Left lung (tissue), 10 donors: ENCODE data around the gene COX17. TPM values are rescaled to one million over a fixed set of nuclear protein-coding genes. Genes with fewer than 3 reads are reported as not detected.

Experiments used
- ATAC-seq: fragments of 200-7000 bp; cut with Tn5 transposase; one replicate; pipeline ENCODE4 v1.9.1; 2020; ENCODE audit warnings: moderate library complexity
- DNase-seq, 4 donors: peaks; one replicate each; pipeline ENCODE4 v3.0.0-alpha.2; 2013 to 2020
- H3K27ac ChIP-seq, 2 donors: fragments of 200-600 bp; sonication (generic) in 1 of 2; one replicate each; pipeline versions ENCODE4 v1.5.0 to v1.8.0; 2020 to 2021
- H3K27me3 ChIP-seq, 2 donors: fragments of 200-600 bp; sonication (generic) in 1 of 2; one replicate each; pipeline versions ENCODE4 v1.5.0 to v1.8.0; 2020 to 2021
- H3K36me3 ChIP-seq, 2 donors: fragments of 200-600 bp; sonication (generic) in 1 of 2; one replicate each; pipeline versions ENCODE4 v1.5.0 to v1.8.0; 2020 to 2021
- H3K4me1 ChIP-seq, 2 donors: fragments of 200-600 bp; one replicate each; pipeline ENCODE4 v1.8.0; 2021
- H3K4me3 ChIP-seq, 2 donors: fragments of 200-600 bp; sonication (generic) in 1 of 2; one replicate each; pipeline versions ENCODE4 v1.5.0 to v1.8.0; 2020 to 2021; ENCODE audit warnings: mild to moderate bottlenecking in 1 of 2
- H3K9me3 ChIP-seq, 2 donors: fragments of 200-600 bp; sonication (generic) in 1 of 2; one replicate each; pipeline versions ENCODE4 v1.5.0 to v1.8.0; 2020 to 2021
- CTCF ChIP-seq, 2 donors: fragments of 200-600 bp; sonication (generic) in 1 of 2; IDR thresholded peaks; one replicate each; pipeline versions ENCODE4 v1.5.0 to v1.8.0; 2021; ENCODE audit warnings: antibody characterized with exemption in 2 of 2
- intact Hi-C, 2 donors: fragments of 100-400 bp; cut with DNase I; formaldehyde crosslinking; loops; one replicate each; pipeline versions ENCODE4 v1.11.2 to v1.14.2; 2022
- polyA plus RNA-seq, 6 donors: library from polyadenylated mRNA; unstranded; fragments of 120-200 nt; gene quantifications; one replicate each; pipeline ENCODE4 v1.2.1, GENCODE V29; 2013; ENCODE audit not compliant: insufficient read length in 6 of 6
- total RNA-seq, 2 donors: library from RNA; stranded (reverse); fragmentation: NEBNext Ultra II Directional; extraction: Animal tissue kit (Norgen Biotek cat#: 25700); gene quantifications; one replicate each; pipeline ENCODE4 v1.2.1, GENCODE V29; 2021
- donor health status: DM: no; HTN: yes; CAD: no.
- donor health status: DM: no; HTN: no; CAD: no.

Gene COX17
- total and polyA plus RNA-seq, 8 donors: 23.6 to 49.6 (median 29.6) TPM

GRCh38 chr3:119662604-119663373 lies 14.4 kb downstream of the COX17 start:
- Histone ChIP-seq H3K27me3 (no peaks in the 10 kb centered on the region), H3K27ac (no peak overlapping the region), H3K4me3 (no peak overlapping the region), H3K4me1 (peaks cover 4 to 16% of the 10 kb centered on the region in 2 donors), H3K36me3 (peaks cover 0 to 10% of the 10 kb centered on the region in 2 donors), H3K9me3 (no peaks in the 10 kb centered on the region)
- TF ChIP-seq CTCF (IDR thresholded peaks at IDR 0.05): no peak
- ATAC-seq: peak; percentile 20
- intact Hi-C loops: no loop called here
- no peak for DNase-seq

- H3K9me3 ChIP-seq: no peaks in the 10 kb centered on the region
- no peak within 1 kb of the TSS for H3K4me3 ChIP-seq
- H3K27me3 ChIP-seq: no peaks in the 10 kb centered on the region
- DNase-seq (no peak), ATAC-seq (no peak)
- no peak for TF ChIP-seq CTCF (IDR thresholded peaks at IDR 0.05)
- H3K4me1 ChIP-seq: peaks cover 4 to 16% of the 10 kb centered on the region in 2 donors
- no peaks in the 10 kb centered on the region for H3K36me3 ChIP-seq
- intact Hi-C loops: no loop called here
- no peak within 1 kb of the TSS for H3K27ac ChIP-seq
Observed at GRCh38 chr3:119660474-119661440, 16.4 kb downstream of the COX17 start, which contains the start of gene POPDC2. Gene POPDC2 (minus strand): TSS chr3:119660589. CDS start chr3:119660423, 166 bp downstream.

- H3K27ac ChIP-seq: no peak overlapping the region
- ATAC-seq (no peak), DNase-seq (no peak)
- intact Hi-C loops: no loop called here
- H3K27me3 ChIP-seq: no peaks in the 10 kb centered on the region
- no peak overlapping the region for H3K4me3 ChIP-seq
- peaks cover 4 to 15% of the 10 kb centered on the region in 2 donors for H3K4me1 ChIP-seq
- H3K36me3 ChIP-seq: no peaks in the 10 kb centered on the region
- H3K9me3 ChIP-seq: no peaks in the 10 kb centered on the region
- TF ChIP-seq CTCF (IDR thresholded peaks at IDR 0.05): no peak
Observed at GRCh38 chr3:119659606-119660291, 17.5 kb downstream of the COX17 start.

- H3K27ac ChIP-seq: no peak overlapping the region
- H3K4me3 ChIP-seq: no peak overlapping the region
- no peak for TF ChIP-seq CTCF (IDR thresholded peaks at IDR 0.05)
- H3K4me1 ChIP-seq: peaks cover 4 to 13% of the 10 kb centered on the region in 2 donors
- H3K9me3 ChIP-seq: no peaks in the 10 kb centered on the region
- intact Hi-C loops: no loop called here
- ATAC-seq (no peak), DNase-seq (no peak)
- no peaks in the 10 kb centered on the region for H3K36me3 ChIP-seq
- H3K27me3 ChIP-seq: no peaks in the 10 kb centered on the region
Observed at GRCh38 chr3:119658994-119659393, 18.2 kb downstream of the COX17 start.
